Measurements from ENCODE around the gene MYO1C.

The MYO1C gene

GRCh38 chr17:1484676-1485422 lies 7.6 kb downstream of the MYO1C start:
- no peak for DNase-seq (ENCODE audit: low read depth)

- DNase-seq (ENCODE audit: low read depth) = no peak
Measured at GRCh38 chr17:1484060-1484535, 8.4 kb downstream of the MYO1C start.

GRCh38 chr17:1482680-1483079 lies 9.8 kb downstream of the MYO1C start:
- no peak for DNase-seq (ENCODE audit: low read depth)

- DNase-seq (ENCODE audit: low read depth) = no peak
Measured at GRCh38 chr17:1481736-1482135, 10.8 kb downstream of the MYO1C start.

- DNase-seq (ENCODE audit: low read depth) = no peak
Measured at GRCh38 chr17:1480747-1481465, 11.6 kb downstream of the MYO1C start.

GRCh38 chr17:1478418-1478817 lies 14.1 kb downstream of the MYO1C start:
- no peak for DNase-seq (ENCODE audit: low read depth)

- DNase-seq (ENCODE audit: low read depth) = no peak
Measured at GRCh38 chr17:1475321-1475854, 17.1 kb downstream of the MYO1C start.

GRCh38 chr17:1474402-1475189 lies 17.9 kb downstream of the MYO1C start:
- DNase-seq (ENCODE audit: low read depth) = no peak

GRCh38 chr17:1473841-1474240 lies 18.6 kb downstream of the MYO1C start:
- no peak for DNase-seq (ENCODE audit: low read depth)

- no peak for DNase-seq (ENCODE audit: low read depth)
Measured at GRCh38 chr17:1473170-1473569, 19.3 kb downstream of the MYO1C start.

GRCh38 chr17:1471911-1472821 lies 20.3 kb downstream of the MYO1C start:
- DNase-seq (ENCODE audit: low read depth) = no peak

- no peak for DNase-seq (ENCODE audit: low read depth)
Measured at GRCh38 chr17:1471490-1471889, 21.0 kb downstream of the MYO1C start.

GRCh38 chr17:1470755-1471462 lies 21.6 kb downstream of the MYO1C start:
- no peak for DNase-seq (ENCODE audit: low read depth)

- no peak for DNase-seq (ENCODE audit: low read depth)
Measured at GRCh38 chr17:1470071-1470754, 22.3 kb downstream of the MYO1C start.

GRCh38 chr17:1469231-1469852 lies 23.1 kb downstream of the MYO1C start:
- no peak for DNase-seq (ENCODE audit: low read depth)

GRCh38 chr17:1467898-1468492 lies 24.5 kb downstream of the MYO1C start:
- no peak for DNase-seq (ENCODE audit: low read depth)

- DNase-seq (ENCODE audit: low read depth) = no peak
Measured at GRCh38 chr17:1467258-1467657, 25.2 kb downstream of the MYO1C start.

- no peak for DNase-seq (ENCODE audit: low read depth)
Measured at GRCh38 chr17:1464186-1464585, 28.3 kb downstream of the MYO1C start.
